Mucosa of descending colon (tissue), 3 donors: ENCODE data around the gene GRB10. TPM values are rescaled to one million over a fixed set of nuclear protein-coding genes. Genes with fewer than 3 reads are reported as not detected.

Source experiments
- ATAC-seq: fragments of 200-7000 bp; cut with Tn5 transposase; one replicate; pipeline ENCODE4 v1.9.1; 2020; ENCODE audit warnings: mild to moderate bottlenecking, moderate library complexity
- DNase-seq, 3 donors: peaks; one replicate each; pipeline ENCODE4 v3.0.0-alpha.2; 2020
- H3K36me3 ChIP-seq: fragments of 200-600 bp; one replicate; pipeline ENCODE4 v1.8.0; 2021; ENCODE audit warnings: low read depth, mild to moderate bottlenecking
- H3K4me1 ChIP-seq: fragments of 200-600 bp; one replicate; pipeline ENCODE4 v1.8.0; 2021; ENCODE audit warnings: low read depth, mild to moderate bottlenecking
- H3K4me3 ChIP-seq: fragments of 200-600 bp; one replicate; pipeline ENCODE4 v1.8.0; 2021; ENCODE audit warnings: mild to moderate bottlenecking
- H3K9me3 ChIP-seq: fragments of 200-600 bp; one replicate; pipeline ENCODE4 v1.8.0; 2021; ENCODE audit warnings: mild to moderate bottlenecking
- CTCF ChIP-seq: fragments of 200-600 bp; IDR thresholded peaks from one replicate; pipeline ENCODE4 v1.8.0; 2022; ENCODE audit warnings: antibody characterized with exemption, mild to moderate bottlenecking
- intact Hi-C, 2 donors: fragments of 100-400 bp; cut with DNase I in 1 of 2; cut with micrococcal nuclease in 1 of 2; formaldehyde crosslinking; loops; one replicate each; pipeline versions ENCODE4 v1.11.0 to v1.11.1; 2022; cut with DNase I, micrococcal nuclease
- total RNA-seq, 3 donors: library from RNA; stranded (reverse); fragmentation: NEBNext Ultra II Directional in 2 of 3; extraction: Animal tissue kit (Norgen Biotek cat#: 25700) in 2 of 3; gene quantifications; one replicate each; pipeline versions ENCODE4 v1.2.1 to v1.2.4, GENCODE V29; 2021 to 2023
- donor health status: DM: no; HTN: no; CAD: no; lungs with moderate emphysema.
- donor health status: DM: no; HTN: no; CAD: no.
- donor health status: DM: no; HTN: yes; CAD: no.

The GRB10 gene
- total RNA-seq, 3 donors from 2014 or later, result 9.4 to 56.8 (median 13.0) TPM

GRCh38 chr7:50756180-50756579 lies 26.5 kb downstream of the GRB10 start:
- DNase-seq (no peak), ATAC-seq (no peak)
- no peaks in the 10 kb centered on the region for H3K4me1 ChIP-seq
- intact Hi-C loops, result no loop called here
- no peak overlapping the region for H3K4me3 ChIP-seq
- H3K36me3 ChIP-seq, result no peaks in the 10 kb centered on the region
- no peaks in the 10 kb centered on the region for H3K9me3 ChIP-seq
- TF ChIP-seq CTCF, result no peak

- intact Hi-C loops, result no loop called here
- H3K4me3 ChIP-seq, result no peak overlapping the region
- H3K4me1 ChIP-seq, result no peaks in the 10 kb centered on the region
- ATAC-seq, result no peak
- TF ChIP-seq CTCF, result no peak
- no peak for DNase-seq
- no peaks in the 10 kb centered on the region for H3K9me3 ChIP-seq
- H3K36me3 ChIP-seq, result no peaks in the 10 kb centered on the region
These were observed 28.0 kb downstream of the GRB10 start for GRCh38 chr7:50754684-50755083.

- ATAC-seq (no peak), DNase-seq (no peak)
- no peaks in the 10 kb centered on the region for H3K36me3 ChIP-seq
- intact Hi-C loops, result no loop called here
- no peak overlapping the region for H3K4me3 ChIP-seq
- no peak for TF ChIP-seq CTCF
- H3K9me3 ChIP-seq, result no peaks in the 10 kb centered on the region
- no peaks in the 10 kb centered on the region for H3K4me1 ChIP-seq
These were observed 28.5 kb downstream of the GRB10 start for GRCh38 chr7:50754241-50754640.

- ATAC-seq, result no peak
- Histone ChIP-seq H3K4me3 (no peak overlapping the region), H3K4me1 (no peaks in the 10 kb centered on the region), H3K36me3 (no peaks in the 10 kb centered on the region), H3K9me3 (no peaks in the 10 kb centered on the region)
- TF ChIP-seq CTCF, result no peak
- no peak for DNase-seq
- intact Hi-C loops, result no loop called here
These were observed 30.3 kb downstream of the GRB10 start for GRCh38 chr7:50752422-50752821.

- TF ChIP-seq CTCF, result no peak
- DNase-seq (no peak), ATAC-seq (no peak)
- Histone ChIP-seq H3K4me3 (no peak overlapping the region), H3K9me3 (no peaks in the 10 kb centered on the region), H3K36me3 (no peaks in the 10 kb centered on the region), H3K4me1 (no peaks in the 10 kb centered on the region)
- intact Hi-C loops, result no loop called here
These were observed 31.6 kb downstream of the GRB10 start for GRCh38 chr7:50751146-50751545.

- H3K4me3 ChIP-seq, result no peak overlapping the region
- no peaks in the 10 kb centered on the region for H3K4me1 ChIP-seq
- no peak for TF ChIP-seq CTCF
- intact Hi-C loops, result no loop called here
- H3K9me3 ChIP-seq, result no peaks in the 10 kb centered on the region
- DNase-seq (no peak), ATAC-seq (no peak)
- H3K36me3 ChIP-seq, result no peaks in the 10 kb centered on the region
These were observed 32.8 kb downstream of the GRB10 start for GRCh38 chr7:50749896-50750295.
